DMS 273 (cell line): ENCODE measurements around the gene TCOF1.
A peak's percentile ranks its signal among the peaks of the same experiment; 100 is the strongest.
"Not testable (repeated sequence)": the region's sequence is repeated elsewhere in the genome, so short reads cannot be mapped to it uniquely, and the experiment has no call there.

ENCODE experiments used
- DNase-seq: peaks from one replicate; lab custom pipeline; 2025; ENCODE audit not compliant: unreplicated experiment; lab: John Stamatoyannopoulos, UW

The TCOF1 gene

DNA sequence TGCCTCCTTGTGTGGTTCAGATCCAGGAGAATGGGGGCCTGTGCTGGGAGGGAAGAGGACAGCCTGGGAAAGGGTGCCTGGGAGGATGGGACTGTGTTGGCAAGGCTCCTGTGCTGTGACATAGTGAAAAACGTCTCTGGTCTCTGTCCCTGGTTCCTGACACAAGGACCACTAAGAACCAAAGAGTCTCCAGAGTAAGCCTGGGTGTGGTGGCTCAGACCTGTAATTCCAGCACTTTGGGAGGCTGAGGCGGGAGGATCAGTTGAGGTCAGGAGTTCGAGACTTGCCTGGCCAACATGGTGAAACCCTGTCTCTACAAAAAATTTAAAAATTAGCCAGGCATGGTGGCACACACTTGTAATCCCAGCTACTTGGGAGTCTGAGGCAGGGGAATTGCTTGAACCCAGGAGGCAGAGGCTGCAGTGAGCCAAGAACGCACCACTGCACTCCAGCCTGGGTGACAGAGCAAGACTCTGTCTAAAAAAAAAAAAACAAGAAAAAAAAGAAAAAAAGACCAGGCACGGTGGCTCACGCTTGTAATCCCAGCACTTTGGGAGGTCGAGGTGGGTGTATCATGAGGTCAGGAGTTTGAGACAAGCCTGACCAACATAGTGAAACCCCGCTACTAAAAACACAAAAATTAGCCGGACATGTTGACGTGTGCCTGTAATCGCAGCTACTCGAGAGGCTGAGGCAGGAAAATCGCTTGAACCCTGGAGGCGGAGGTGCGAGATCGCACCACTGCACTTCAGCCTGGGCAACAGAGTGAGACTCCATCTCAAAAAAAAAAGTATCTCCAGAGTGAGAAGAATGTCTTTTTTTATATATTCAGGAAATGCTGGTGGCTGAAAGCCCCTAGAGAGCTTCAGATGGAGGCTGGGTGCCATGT lies 56.6 kb downstream of the TCOF1 start:
- not testable (repeated sequence) for DNase-seq

DNA sequence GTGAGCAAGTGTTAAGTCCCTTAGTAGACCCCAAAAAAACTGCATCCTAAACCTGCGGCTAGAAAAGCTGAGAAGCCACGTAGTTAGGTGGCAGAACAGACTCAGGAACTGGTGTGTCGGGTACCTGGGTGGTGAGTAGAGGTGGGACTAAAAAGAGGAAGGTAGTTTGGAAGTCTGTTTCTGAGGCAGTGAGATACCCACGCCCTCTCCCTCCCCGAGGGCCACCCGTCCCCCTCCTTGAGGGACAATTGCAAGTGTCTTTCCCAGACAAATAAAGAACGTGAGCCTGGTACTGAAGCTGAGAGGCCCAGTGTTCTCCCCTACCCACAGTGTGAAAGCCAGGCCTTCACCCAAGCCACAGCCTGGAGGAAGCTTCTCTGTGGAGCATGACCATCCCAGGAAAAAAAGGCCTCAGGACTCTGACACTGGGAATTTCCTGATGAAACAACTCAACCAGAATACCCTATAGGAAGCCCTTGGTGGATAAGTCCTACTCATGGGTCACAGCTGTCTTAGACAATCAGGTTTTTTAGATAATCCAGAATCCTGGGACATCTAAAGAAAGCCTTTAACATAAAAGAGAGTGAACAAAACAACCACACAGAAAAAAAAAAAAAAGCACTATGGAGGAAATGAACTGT lies 62.3 kb downstream of the TCOF1 start:
- DNase-seq = no peak

DNA sequence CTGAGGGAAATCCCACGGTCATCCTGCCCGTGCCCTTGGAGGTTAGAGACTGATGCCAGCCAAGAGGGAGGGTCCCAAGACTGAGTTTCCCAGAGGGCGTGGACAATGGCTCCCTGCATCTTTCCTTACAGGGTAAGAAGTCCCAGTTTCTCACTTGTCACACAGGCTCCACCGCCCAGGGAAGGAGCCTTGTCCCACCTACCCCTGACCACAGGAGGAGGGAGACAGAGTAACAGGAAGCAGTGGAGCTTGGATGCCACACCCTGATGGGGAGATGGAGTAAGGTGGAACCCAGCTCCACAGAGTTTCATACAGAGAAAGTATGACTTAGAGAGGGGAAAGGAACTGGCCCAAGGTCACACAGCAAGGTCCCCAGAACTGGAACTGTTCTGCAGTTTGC lies 64.6 kb downstream of the TCOF1 start:
- no peak for DNase-seq

DNA sequence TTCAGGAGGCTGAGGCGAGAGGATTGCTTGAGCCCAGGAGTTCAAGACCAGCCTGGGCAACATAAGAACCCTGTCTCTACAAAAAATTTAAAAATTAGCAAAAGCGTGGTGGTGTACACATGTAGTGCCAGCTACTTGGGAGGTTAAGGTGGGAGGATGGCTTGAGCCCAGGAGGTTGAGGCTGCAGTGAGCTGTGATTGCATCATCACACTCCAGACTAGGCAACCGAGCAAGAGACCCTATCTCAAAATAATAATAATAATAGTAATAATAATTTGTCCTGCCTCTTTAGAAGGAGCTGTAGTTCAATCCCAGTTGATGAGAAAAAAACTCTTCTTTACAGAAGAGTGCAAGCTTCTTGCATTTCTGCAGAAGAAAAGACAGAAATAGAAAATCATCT lies 65.3 kb downstream of the TCOF1 start:
- DNase-seq = no peak

DNA sequence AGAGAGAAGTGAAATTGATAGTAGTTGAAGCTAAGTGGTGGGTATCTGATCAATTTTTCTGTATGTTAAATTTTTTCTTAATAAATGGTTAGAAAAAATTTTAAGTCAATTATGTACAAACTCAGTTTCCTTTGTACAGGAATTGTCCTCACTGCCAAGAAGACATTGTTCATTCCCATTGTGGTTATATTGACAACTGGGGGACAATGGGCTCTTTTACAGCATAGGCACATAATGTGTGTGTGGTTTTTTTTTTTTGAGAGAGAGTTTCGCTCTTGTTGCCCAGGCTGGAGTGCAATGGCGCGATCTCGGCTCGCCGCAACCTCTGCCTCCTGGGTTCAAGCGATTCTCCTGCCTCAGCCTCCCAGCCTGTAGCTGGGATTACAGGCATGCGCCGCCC lies 68.7 kb downstream of the TCOF1 start:
- DNase-seq = not testable (repeated sequence)

DNA sequence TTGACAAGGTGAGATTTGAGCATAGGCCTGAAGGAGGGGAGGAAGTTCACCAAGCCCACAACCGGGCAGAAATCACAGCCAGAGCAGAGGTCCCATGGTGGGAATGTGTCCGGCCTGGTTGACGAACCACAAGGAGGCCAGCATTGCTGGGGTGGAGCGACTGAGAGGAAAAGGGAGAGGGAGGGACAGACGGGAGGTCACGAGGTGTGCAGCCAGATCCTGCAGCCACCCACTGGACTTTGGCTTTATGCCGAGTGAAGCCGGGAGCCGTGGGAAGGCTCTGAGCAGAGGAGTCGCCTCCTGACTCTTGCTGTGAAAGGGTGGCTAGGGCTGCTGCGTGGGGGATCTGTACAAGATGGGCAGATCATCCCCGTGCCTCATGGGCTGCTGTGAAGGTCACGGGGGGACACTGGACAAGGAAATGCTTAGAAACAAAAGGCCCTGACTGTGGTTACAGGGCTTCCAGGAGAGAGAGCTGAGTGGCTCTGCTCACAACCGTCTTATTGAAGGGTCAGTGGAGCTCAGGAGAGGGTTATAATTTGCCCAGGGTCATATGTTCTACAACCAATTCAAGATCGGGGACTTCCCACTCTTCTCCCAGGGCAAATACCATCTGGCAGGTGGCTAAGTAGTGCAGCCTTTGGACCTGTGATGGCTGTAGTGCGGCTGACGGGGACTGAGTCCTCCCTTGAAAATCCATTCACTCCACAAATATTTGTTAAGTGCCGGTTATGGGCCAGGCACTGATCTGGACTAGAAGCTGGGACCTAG lies 70.8 kb downstream of the TCOF1 start:
- peak; percentile 37 for DNase-seq

DNA sequence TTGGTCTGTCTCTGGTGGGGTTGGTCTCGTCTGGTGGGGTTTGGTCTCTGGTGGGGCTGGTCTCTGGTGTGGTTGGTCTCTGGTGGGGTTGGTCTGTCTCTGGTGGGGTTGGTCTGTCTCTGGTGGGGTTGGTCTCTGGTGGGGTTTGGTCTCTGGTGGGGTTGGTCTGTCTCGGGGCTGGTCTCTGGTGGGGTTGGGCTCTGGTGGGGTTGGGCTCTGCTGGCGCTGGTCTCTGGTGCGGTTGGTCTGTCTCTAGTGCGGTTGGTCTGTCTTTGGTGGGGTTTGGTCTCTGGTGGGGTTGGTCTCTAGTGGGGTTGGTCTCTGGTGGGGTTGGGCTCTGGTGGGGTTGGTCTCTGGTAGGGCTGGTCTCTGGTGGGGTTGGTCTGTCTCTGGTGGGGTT lies 71.5 kb downstream of the TCOF1 start:
- DNase-seq = no peak

DNA sequence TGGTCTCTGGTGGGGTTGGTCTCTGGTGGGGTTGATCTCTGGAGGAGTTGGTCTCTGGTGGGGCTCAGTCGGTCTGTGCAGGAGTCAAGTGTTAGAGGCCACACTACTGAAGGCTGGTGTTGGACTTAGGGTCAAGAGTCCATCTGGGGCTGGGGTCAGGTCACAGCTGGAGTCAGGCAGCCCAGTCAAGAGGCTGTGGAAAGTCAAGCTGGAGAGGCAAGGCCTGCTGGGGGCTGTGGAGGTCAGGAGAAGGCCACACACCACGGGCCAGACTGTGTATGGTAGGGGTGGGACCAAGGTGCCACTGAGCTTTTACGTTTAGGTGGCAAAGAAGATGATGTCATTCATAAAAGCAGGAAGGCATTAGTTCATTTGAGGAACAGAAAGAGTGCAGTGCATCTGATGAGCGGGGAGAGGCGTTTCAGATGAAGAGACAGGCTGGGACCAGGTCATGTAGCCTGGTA lies 71.9 kb downstream of the TCOF1 start:
- DNase-seq = no peak

DNA sequence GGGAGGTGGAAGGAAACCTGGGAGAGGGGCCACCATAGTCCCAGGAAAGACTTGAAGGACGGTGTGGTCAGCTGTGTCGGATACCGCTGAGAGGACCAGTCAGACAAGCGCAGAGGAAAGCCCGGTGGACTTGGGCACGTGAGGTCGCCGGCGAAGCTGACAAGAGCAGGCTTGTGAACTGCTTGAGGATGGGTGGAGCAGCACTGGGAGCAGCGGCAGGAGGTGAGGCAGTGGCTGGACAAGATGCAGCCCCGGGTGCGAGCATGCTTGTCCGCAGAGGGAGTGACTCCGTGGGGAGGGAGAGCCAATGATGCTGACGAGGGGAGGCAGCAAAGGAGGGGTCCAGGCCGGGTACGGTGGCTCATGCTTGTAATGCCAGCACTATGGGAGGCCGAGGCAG lies 73.6 kb downstream of the TCOF1 start:
- no peak for DNase-seq

DNA sequence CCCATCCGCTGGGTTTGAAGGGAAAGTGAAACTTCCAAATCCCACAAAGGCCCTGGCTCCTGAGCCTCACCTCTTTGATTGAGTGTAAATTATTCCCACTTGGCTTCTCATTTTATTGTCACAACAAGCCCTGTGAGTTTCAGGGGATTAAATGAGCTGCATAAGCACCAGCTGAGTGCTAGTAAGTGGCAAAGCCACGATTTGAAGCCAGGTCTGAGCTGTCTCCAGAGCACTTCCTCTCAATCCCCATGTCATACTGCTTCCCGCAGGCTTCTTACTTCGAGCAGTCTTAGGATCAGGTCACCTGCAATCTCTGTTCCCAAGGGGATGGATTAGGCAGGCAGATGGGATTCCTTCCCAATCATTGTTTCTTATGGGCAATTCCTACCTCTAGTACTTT lies 74.1 kb downstream of the TCOF1 start:
- DNase-seq = no peak

DNA sequence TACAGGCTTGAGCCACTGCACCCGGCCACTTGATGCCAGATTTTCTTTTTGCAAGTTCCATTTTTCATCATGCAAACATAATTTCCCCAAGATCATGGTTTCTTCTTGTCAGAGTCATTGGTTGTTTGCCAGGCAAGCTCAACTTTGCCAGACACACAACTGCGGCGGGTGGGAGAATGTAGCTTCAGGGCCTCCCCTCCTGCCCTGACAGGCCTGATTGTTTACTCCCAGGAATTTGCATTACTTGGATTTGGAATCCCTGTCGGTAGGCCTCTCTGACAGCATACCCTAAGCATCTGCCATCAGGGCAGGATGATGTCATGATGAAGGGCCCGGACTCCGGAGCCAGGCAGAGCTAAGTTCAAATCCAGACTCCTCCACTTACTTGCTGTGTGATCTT lies 77.0 kb downstream of the TCOF1 start:
- peak; percentile 67 for DNase-seq

DNA sequence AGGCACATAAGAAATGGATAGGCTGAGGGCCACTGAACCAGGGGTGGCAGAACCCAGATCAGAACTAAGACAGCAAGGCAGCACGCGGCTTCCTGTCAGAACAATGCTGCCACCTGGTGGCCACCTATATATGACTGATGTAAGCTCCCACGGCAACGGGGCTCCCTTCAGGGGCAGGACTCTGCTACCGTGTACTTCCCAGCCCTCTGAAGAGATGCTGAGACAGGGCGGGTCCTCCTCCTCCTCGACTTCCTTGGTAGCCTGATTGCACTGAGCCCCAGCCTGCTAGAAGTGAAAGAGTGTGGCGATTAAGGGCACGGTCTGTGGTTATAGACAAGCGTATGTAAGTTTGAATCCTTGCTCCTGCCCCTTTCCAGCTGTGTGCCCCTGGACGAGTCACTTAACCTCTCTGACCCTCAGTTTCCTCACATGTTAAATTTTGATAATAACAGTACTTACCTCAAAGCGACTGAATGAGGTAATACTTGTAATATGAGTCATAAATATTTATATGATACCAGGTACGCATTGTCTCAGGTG lies 78.7 kb downstream of the TCOF1 start:
- DNase-seq = peak; percentile 95

DNA sequence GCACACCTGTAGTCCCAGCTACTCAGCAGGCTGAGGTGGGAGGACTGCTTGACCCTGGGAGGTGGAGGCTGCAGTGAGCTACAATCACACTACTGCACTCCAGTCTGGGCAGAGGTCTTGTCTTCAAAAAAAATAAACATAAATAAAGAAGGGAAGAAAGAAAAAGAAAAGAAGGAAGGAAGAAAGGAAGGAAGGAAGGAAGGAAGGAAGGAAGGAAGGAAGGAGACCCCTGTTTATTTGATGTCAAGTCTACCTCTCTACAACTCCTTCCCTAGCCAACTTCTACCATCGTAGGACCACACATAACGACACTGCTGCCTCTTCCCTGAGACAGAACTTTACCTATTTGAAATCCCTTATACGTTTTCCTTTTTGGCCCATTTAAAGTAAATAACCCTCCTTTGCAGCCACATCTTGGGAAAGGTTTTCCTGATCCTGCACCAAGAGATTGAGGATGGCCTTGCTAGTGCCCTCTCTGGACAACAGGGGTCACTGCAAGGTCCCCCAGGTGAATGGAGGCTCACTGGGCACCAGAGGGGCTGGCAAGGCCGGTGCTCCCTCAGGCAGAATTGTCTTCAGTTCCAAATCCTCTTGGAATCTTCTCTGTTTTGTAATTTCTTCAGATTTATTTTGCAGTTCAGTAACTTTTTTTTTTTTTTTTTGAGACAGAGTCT lies 81.5 kb downstream of the TCOF1 start:
- DNase-seq = peak; percentile 73

DNA sequence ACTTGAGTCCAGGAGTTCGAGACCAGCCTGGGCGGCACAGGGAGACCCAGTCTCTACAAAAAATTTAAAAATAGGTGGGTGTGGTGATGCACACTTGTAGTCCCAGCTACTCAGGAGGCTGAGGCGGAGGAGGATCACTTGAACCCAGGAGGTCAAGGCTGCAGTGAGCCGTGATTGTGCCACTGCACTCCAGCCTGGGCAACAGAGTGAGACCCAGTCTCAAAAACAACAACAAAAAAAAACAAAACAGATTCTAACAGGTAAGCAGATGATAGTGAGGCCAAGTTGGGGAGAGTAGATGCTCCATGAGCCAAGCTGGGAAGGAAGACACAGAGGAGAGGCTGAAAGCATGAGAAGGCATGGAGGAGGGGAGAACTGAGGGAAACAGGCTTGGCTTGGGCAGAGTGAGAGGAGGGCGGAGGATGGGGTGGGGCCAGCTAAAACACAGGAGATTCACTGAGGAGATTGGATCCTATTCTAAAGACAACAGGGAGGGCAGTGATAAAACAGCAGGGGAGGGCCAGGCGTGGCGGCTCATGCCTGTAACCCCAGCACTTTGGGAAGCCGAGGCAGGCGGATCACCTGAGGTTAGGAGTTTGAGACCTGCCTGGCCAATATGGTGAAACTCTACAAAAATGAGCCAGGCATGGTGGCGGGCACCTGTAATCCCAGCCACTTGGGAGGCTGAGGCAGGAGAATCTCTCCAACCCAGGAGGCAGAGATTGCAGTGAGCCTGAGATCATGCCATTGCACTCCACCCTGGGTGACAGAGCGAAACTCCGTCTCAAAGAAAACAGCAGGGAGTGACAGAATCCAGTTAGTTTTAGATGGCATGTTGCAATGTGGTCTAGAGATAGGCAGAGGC lies 83.7 kb downstream of the TCOF1 start:
- DNase-seq = no peak

DNA sequence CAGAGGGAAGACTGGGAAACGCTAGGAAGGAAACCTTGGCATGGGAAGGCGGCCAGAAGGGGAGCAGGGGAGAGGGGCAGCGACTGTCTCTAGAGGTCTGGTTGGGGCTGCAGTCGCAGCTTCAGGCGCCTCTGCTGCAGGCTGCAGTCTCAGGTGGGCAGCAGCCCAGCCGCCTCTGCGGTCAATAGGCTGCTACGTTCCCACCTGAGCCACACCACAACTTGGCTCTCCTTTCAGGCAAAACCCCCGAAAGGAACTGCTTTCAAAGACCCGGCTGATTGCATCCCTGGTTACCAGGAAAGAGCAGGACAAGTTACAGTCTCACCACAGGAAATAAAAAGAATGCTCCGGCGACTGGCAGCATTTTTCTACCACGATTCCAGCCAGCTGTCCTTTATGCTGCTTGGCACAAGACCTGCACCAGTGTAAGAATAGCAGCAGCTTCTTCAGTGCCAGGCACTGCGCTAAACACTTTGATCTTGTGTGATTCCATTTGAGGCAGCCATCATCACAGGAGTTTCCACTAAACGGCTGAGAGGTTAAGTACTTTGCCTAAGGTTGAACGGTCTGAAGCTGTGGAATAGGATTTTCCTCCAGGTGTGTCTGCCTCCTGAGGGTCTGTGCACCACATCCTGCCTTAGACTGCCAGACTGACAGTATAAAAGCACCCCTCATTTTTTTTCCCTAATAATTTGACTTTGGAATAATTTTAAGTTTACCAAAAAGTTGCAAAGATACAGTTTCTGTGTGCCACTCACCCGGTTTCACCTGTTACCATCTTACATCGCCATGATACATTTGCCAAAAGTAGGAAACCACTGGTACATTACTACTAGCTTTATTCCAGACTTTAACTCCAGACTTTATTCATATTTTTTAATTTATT lies 84.6 kb downstream of the TCOF1 start:
- DNase-seq = peak; percentile 83

DNA sequence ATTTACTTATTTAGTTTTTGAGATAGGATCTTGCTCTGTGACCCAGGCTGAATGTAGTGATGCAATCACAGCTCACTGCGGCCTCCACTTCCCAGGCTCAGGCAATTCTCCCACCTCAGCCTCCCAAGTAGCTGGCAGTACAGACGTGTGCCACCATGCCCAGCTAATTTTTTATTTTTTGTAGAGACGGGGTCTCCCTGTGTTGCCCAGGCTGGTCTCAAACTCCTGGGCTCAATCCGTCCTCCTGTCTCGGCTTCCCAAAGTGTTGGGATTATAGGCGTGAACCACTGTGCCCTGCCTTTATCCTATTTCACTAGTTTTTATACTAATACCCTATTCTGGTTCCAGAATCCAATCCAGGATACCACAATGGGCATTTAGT lies 85.2 kb downstream of the TCOF1 start:
- DNase-seq = peak; percentile 60

DNA sequence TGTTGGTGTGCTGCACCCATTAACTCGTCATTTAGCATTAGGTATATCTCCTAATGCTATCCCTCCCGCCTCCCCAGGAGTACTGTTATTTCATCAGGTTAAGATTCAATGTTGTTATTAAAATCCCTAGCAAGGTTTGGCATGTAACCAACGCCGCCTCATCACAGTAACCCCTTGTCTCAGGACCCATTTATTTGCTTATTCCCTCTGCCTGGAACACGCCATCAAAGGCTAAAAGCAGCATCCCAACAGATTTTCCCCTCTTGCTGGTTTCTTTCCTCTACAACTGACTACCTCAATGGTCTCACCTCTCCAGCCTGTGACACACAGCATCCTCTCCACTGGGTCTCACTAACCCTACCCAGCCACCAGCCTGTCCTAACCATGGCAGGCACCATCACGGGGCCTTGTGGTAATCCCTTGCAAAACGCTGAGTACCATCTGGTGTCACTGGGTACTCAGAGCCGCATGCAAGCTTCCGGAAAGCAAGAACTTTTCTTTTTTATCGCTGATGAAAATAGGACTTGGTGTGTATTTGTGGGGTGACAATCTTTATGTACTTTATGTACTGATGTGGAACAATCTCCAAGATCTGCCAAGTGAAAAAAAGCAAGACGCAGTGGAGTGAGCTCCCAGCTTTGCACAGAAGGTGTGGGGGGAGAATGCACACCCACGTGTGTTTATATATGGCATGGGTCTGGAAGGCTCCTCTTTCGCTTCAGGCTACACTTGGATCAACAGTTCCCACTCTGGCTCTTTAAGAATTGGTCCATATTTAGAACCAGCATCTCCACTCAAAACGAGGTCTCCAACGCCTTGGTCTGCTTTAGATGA lies 86.0 kb downstream of the TCOF1 start:
- peak; percentile 86 for DNase-seq

DNA sequence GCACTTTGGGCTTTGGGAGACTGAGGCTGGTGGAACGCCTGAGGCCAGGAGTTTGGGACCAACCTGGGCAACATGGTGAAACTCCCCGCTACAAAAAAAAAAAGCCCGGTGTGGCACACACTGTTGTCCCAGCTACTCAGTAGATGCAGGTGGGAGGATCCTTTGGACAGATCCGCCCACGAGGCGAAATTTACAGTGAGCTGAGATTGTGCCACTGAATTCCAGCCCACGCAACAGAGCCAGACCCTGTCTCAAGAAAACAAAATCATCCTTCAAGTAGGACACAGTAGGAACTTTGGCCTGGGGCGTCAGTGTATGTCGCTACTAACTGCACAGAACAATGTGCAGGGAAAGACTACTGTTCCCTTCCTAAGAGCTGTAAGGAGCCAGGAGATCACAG lies 87.3 kb downstream of the TCOF1 start:
- peak; percentile 43 for DNase-seq
